ENCODE data around the gene UBXN7.

The UBXN7 gene

GRCh38 chr3:196335503-196335948 lies 96.7 kb downstream of the UBXN7 start:
- no peaks in the 10 kb centered on the region for H3K4me1 Mint-ChIP-seq
- no peak overlapping the region for H3K27ac Mint-ChIP-seq
- no peak for TF ChIP-seq CTCF (IDR thresholded peaks at IDR 0.05; ENCODE audit: unreplicated experiment in 3 of 3)
- H3K4me3 Mint-ChIP-seq, result no peak overlapping the region
- no peaks in the 10 kb centered on the region for H3K9me3 Mint-ChIP-seq
- H3K27me3 Mint-ChIP-seq (ENCODE audit: low read depth), result no peaks in the 10 kb centered on the region
- no peaks in the 10 kb centered on the region for H3K36me3 Mint-ChIP-seq (ENCODE audit: low read depth)

- peaks cover 3% of the 10 kb centered on the region for H3K27me3 Mint-ChIP-seq (ENCODE audit: low read depth)
- no peak overlapping the region for H3K4me3 Mint-ChIP-seq
- H3K9me3 Mint-ChIP-seq, result no peaks in the 10 kb centered on the region
- H3K4me1 Mint-ChIP-seq, result no peaks in the 10 kb centered on the region
- TF ChIP-seq CTCF (IDR thresholded peaks at IDR 0.05; ENCODE audit: unreplicated experiment in 3 of 3), result no peak
- H3K36me3 Mint-ChIP-seq (ENCODE audit: low read depth), result no peaks in the 10 kb centered on the region
- no peak overlapping the region for H3K27ac Mint-ChIP-seq
Measured at GRCh38 chr3:196334982-196335381, 97.2 kb downstream of the UBXN7 start.

DNA sequence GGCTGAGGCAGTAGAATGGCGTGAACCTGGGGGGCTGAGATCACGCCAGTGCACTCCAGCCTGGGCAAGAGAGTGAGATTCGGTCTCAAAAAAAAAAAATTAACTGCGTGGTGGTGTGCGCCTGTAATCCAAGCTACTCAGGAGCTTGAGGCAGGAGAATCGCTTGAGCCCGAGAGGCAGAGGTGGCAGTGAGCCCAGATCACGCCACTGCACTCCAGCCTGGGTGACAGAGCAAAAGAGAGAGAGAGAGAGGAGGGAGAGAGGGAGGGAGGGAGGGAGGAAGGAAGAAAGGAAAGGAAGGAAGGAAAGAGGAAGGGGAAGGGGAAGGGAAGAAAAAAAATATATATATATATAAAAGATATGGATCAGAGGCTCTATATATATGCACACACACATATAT lies 100.1 kb downstream of the UBXN7 start:
- Mint-ChIP-seq H3K27ac (no peak overlapping the region), H3K36me3 (ENCODE audit: low read depth) (no peaks in the 10 kb centered on the region), H3K4me3 (no peak overlapping the region), H3K9me3 (no peaks in the 10 kb centered on the region), H3K4me1 (no peaks in the 10 kb centered on the region), H3K27me3 (ENCODE audit: low read depth) (peaks cover 3% of the 10 kb centered on the region)
- no peak for TF ChIP-seq CTCF (IDR thresholded peaks at IDR 0.05; ENCODE audit: unreplicated experiment in 3 of 3)

DNA sequence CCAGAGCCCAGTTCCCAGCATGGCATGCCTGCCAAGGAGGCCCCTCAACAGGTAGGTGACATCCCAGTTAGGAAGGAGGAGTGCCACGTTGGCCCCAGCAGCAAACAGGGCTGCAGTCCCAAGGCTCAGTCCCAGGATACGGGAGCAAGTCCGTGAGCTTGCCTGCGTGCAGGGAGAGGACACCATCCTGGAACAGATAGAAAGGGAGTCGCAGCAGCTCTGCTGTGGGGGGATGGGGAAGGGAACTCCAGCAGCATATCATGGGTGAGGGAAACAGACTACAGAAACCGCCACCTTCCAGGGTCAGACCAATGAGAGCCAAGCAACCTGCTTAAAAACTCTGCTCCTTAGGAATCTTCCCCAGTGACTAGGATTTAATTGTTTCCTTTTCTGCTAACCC lies 104.8 kb downstream of the UBXN7 start:
- Mint-ChIP-seq H3K4me1 (peaks cover 10% of the 10 kb centered on the region), H3K36me3 (ENCODE audit: low read depth) (no peaks in the 10 kb centered on the region), H3K27ac (no peak overlapping the region), H3K27me3 (ENCODE audit: low read depth) (peaks cover 3% of the 10 kb centered on the region), H3K9me3 (no peaks in the 10 kb centered on the region), H3K4me3 (no peak overlapping the region)
- no peak for TF ChIP-seq CTCF (IDR thresholded peaks at IDR 0.05; ENCODE audit: unreplicated experiment in 3 of 3)

DNA sequence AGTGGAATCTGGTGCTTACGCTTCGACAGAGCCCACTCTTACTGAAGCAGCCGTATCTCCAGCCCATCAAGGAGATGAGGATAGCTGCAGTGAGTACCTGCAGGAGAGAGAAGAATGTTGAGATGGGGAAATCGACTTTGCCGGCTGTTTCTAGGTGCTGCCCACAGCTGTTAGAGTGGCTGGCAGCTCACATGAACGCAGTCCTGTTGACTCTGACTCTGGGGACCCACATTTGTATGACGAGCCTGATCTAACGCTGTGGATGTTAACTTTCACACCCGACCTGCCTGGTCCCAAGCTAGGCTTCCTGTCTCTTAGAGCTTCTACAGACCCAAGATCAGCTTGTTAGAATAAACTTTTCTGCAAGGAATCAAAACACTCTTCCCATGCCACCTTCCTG lies 105.3 kb downstream of the UBXN7 start:
- Mint-ChIP-seq H3K4me1 (peaks cover 10% of the 10 kb centered on the region), H3K4me3 (no peak overlapping the region), H3K9me3 (no peaks in the 10 kb centered on the region), H3K27ac (no peak overlapping the region), H3K27me3 (ENCODE audit: low read depth) (peaks cover 3% of the 10 kb centered on the region), H3K36me3 (ENCODE audit: low read depth) (no peaks in the 10 kb centered on the region)
- no peak for TF ChIP-seq CTCF (IDR thresholded peaks at IDR 0.05; ENCODE audit: unreplicated experiment in 3 of 3)

DNA sequence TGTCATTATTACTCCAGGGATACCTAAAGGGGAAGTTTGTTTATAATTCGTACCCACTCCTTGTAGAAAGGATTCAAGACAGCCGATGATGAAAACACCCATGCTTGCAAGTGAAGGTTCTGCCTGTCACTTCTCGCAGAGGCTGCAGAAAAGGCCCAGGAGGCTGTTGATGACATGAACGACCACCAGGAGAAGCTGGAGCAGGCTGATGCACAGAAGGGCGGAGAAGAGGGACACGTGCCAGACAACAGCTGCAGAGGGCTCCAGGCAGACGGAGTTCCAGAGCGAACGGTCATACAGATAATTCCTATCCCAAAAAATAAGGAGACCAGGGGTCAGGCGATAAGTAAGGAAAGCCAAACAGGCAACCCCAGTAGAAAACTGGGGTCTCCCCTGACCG lies 108.5 kb downstream of the UBXN7 start:
- TF ChIP-seq CTCF (IDR thresholded peaks at IDR 0.05; ENCODE audit: unreplicated experiment in 3 of 3), result peak in 2 of 3 experiments; percentile 19 to 25
- H3K4me1 Mint-ChIP-seq, result peaks cover 10% of the 10 kb centered on the region
- H3K9me3 Mint-ChIP-seq, result no peaks in the 10 kb centered on the region
- no peaks in the 10 kb centered on the region for H3K36me3 Mint-ChIP-seq (ENCODE audit: low read depth)
- H3K27me3 Mint-ChIP-seq (ENCODE audit: low read depth), result no peaks in the 10 kb centered on the region
- no peak overlapping the region for H3K27ac Mint-ChIP-seq
- no peak overlapping the region for H3K4me3 Mint-ChIP-seq

All from nephron (organoid).